H9 (cell line): Measurements from ENCODE around the gene SPIN1. TPM values are rescaled to one million over a fixed set of nuclear protein-coding genes. Genes with fewer than 3 reads are reported as not detected.

ENCODE experiments used
- DNase-seq: peaks from one replicate; pipeline ENCODE4 v3.0.0-alpha.2; 2017
- H2AFZ ChIP-seq: one replicate; pipeline ENCODE4 v1.6.1; 2013; ENCODE audit warnings: mild to moderate bottlenecking, low read length, control low read depth, moderate library complexity
- H2AK5ac ChIP-seq: 2 replicates; pipeline ENCODE4 v1.6.1; 2013; ENCODE audit warnings: low read length, control low read depth, mixed read lengths; ENCODE audit not compliant: insufficient read length
- H2BK120ac ChIP-seq: one replicate; pipeline ENCODE4 v1.6.1; 2013; ENCODE audit warnings: low read depth, mild to moderate bottlenecking, low read length, control low read depth, inconsistent platforms; ENCODE audit not compliant: poor library complexity, severe bottlenecking
- H2BK12ac ChIP-seq: 2 replicates; pipeline ENCODE4 v1.6.1; 2013; ENCODE audit warnings: low read length, control low read depth, mixed read lengths, low read depth; ENCODE audit not compliant: insufficient read length
- H2BK15ac ChIP-seq: 2 replicates; pipeline ENCODE4 v1.6.1; 2013; ENCODE audit warnings: low read depth, low read length, control low read depth
- H2BK20ac ChIP-seq: one replicate; pipeline ENCODE4 v1.6.1; 2013; ENCODE audit warnings: low read depth, mild to moderate bottlenecking, low read length, control low read depth, inconsistent platforms; ENCODE audit not compliant: poor library complexity, severe bottlenecking
- H2BK5ac ChIP-seq: 2 replicates; pipeline ENCODE4 v1.6.1; 2013; ENCODE audit warnings: low read length, control low read depth, mixed read lengths; ENCODE audit not compliant: insufficient read length
- H3K14ac ChIP-seq: 2 replicates; pipeline ENCODE4 v1.6.1; 2013; ENCODE audit warnings: low read length, control low read depth; ENCODE audit not compliant: insufficient read depth
- H3K18ac ChIP-seq: 2 replicates; pipeline ENCODE4 v1.6.1; 2013; ENCODE audit warnings: low read depth, mild to moderate bottlenecking, mixed read lengths, low read length, control low read depth; ENCODE audit not compliant: insufficient read length
- H3K23ac ChIP-seq: 2 replicates; pipeline ENCODE4 v1.6.1; 2013; ENCODE audit warnings: low read length, control low read depth, mixed read lengths, low read depth; ENCODE audit not compliant: insufficient read length
- H3K23me2 ChIP-seq: 2 replicates; pipeline ENCODE4 v1.6.1; 2013; ENCODE audit warnings: low read depth, mild to moderate bottlenecking, mixed read lengths, low read length, control low read depth; ENCODE audit not compliant: insufficient read length, poor library complexity, severe bottlenecking
- H3K27ac ChIP-seq: 2 replicates; pipeline ENCODE4 v1.5.1; 2013; ENCODE audit warnings: low read length, control low read depth, mixed read lengths, low read depth; ENCODE audit not compliant: insufficient read length
- H3K27me3 ChIP-seq: 2 replicates; pipeline ENCODE4 v1.6.1; 2013; ENCODE audit warnings: low read length, control low read depth, inconsistent platforms; ENCODE audit not compliant: insufficient read depth
- H3K4ac ChIP-seq: 2 replicates; pipeline ENCODE4 v1.6.1; 2013; ENCODE audit warnings: low read depth, mild to moderate bottlenecking, control low read depth, inconsistent platforms, low read length, moderate library complexity
- H3K4me1 ChIP-seq: 2 replicates; pipeline ENCODE4 v1.6.1; 2013; ENCODE audit warnings: low read length, control low read depth, inconsistent platforms; ENCODE audit not compliant: insufficient read depth
- H3K4me2 ChIP-seq: 2 replicates; pipeline ENCODE4 v1.6.1; 2013; ENCODE audit warnings: low read length, control low read depth, mixed read lengths; ENCODE audit not compliant: insufficient read length, insufficient read depth
- H3K56ac ChIP-seq: 2 replicates; pipeline ENCODE4 v1.6.1; 2013; ENCODE audit warnings: low read depth, mild to moderate bottlenecking, mixed read lengths, low read length, control low read depth; ENCODE audit not compliant: insufficient read length
- H3K79me1 ChIP-seq: 2 replicates; pipeline ENCODE4 v1.6.1; 2013; ENCODE audit warnings: low read depth, mild to moderate bottlenecking, moderate library complexity, low read length, control low read depth, inconsistent platforms; ENCODE audit not compliant: insufficient read depth, poor library complexity, severe bottlenecking
- H3K79me2 ChIP-seq: 2 replicates; pipeline ENCODE4 v1.6.1; 2013; ENCODE audit warnings: low read length, control low read depth, inconsistent platforms; ENCODE audit not compliant: insufficient read depth
- H3K9ac ChIP-seq: 2 replicates; pipeline ENCODE4 v1.6.1; 2013; ENCODE audit warnings: low read length, control low read depth, mixed read lengths; ENCODE audit not compliant: insufficient read length; ENCODE audit errors: extremely low read depth
- H3K9me3 ChIP-seq: one replicate; pipeline ENCODE4 v1.6.1; 2013; ENCODE audit warnings: low read depth, low read length, inconsistent platforms; ENCODE audit not compliant: control insufficient read depth
- H3T11ph ChIP-seq: one replicate; pipeline ENCODE4 v1.6.1; 2013; ENCODE audit warnings: mild to moderate bottlenecking, low read length, control low read depth, inconsistent platforms
- H4K20me1 ChIP-seq: one replicate; pipeline ENCODE4 v1.6.1; 2013; ENCODE audit not compliant: control insufficient read depth, insufficient read length, insufficient read depth
- H4K5ac ChIP-seq: 2 replicates; pipeline ENCODE4 v1.6.1; 2013; ENCODE audit warnings: low read depth, mild to moderate bottlenecking, mixed read lengths, low read length, control low read depth; ENCODE audit not compliant: insufficient read length
- H4K8ac ChIP-seq: replicated peaks from 2 replicates; pipeline ENCODE4 v1.6.1; 2013; ENCODE audit warnings: low read length, control low read depth, mixed read lengths, low read depth; ENCODE audit not compliant: insufficient read length
- H4K91ac ChIP-seq: 2 replicates; pipeline ENCODE4 v1.6.1; 2013; ENCODE audit warnings: low read depth, mild to moderate bottlenecking, moderate library complexity, mixed read lengths, low read length, control low read depth; ENCODE audit not compliant: insufficient read length
- H3K27ac Mint-ChIP-seq, 3 experiments: 2 replicates in 2 of 3; 3 replicates in 1 of 3; pipeline ENCODE4 v1.8.0; 2020 to 2021; ENCODE audit warnings: mixed read lengths in 3 of 3, mild to moderate bottlenecking in 1 of 3, moderate library complexity in 1 of 3
- H3K27me3 Mint-ChIP-seq: 2 replicates; pipeline ENCODE4 v1.8.0; 2021; ENCODE audit warnings: low read depth, mild to moderate bottlenecking, moderate library complexity, mixed read lengths
- H3K36me3 Mint-ChIP-seq, 3 experiments: 2 replicates in 2 of 3; 3 replicates in 1 of 3; pipeline ENCODE4 v1.8.0; 2020 to 2021; ENCODE audit warnings: low read depth in 3 of 3, mixed read lengths in 3 of 3; ENCODE audit not compliant: insufficient read depth in 1 of 3
- H3K4me1 Mint-ChIP-seq, 2 experiments: 2 replicates each; pipeline ENCODE4 v1.8.0; 2020; ENCODE audit warnings: mixed read lengths in 2 of 2
- H3K4me3 Mint-ChIP-seq, 2 experiments: 2 replicates in 1 of 2; 3 replicates in 1 of 2; pipeline ENCODE4 v1.8.0; 2020 to 2021; ENCODE audit warnings: mild to moderate bottlenecking in 2 of 2, mixed read lengths in 2 of 2, moderate library complexity in 1 of 2
- H3K9me3 Mint-ChIP-seq, 2 experiments: 2 replicates in 1 of 2; 3 replicates in 1 of 2; pipeline ENCODE4 v1.8.0; 2020; ENCODE audit warnings: mild to moderate bottlenecking in 2 of 2, mixed read lengths in 2 of 2, moderate library complexity in 1 of 2
- CTCF ChIP-seq: fragments of 200-600 bp; sonication (generic); conservative IDR thresholded peaks from 3 replicates; pipeline ENCODE4 v1.8.0; 2021; ENCODE audit warnings: antibody characterized with exemption, mild to moderate bottlenecking
- WGBS: extraction: QIAGEN DNeasy Blood & Tissue Kit; methylation state at CpG from one replicate; pipeline ENCODE4 v1.1.7; 2013; ENCODE audit warnings: missing lambda C conversion rate, low lambda C conversion rate, mixed read lengths; ENCODE audit not compliant: insufficient read length; ENCODE audit errors: extremely low coverage; 5-methylcytosine and 5-hydroxymethylcytosine counted together
- total RNA-seq: library from RNA; stranded (reverse); gene quantifications from 2 replicates; pipeline ENCODE4 v1.2.1, GENCODE V29; 2021

The SPIN1 gene
- total RNA-seq, 1 experiment from 2014 or later: 136 TPM

- peaks cover 20 to 27% of the 10 kb centered on the region in 2 experiments for H3K4me1 Mint-ChIP-seq
- Histone ChIP-seq H3K9me3 (peaks cover 14% of the 10 kb centered on the region), H4K91ac (no peak overlapping the region), H3K4ac (no peak overlapping the region), H2BK15ac (no peak overlapping the region), H3K4me2 (no peak overlapping the region), H2AK5ac (no peak overlapping the region), H3T11ph (no peak overlapping the region), H3K56ac (no peak overlapping the region), H3K27me3 (no peaks in the 10 kb centered on the region), H3K79me2 (peaks cover 52% of the 10 kb centered on the region; the same call in 1 of the 2 replicates), H4K5ac (no peak overlapping the region), H2AFZ (no peak overlapping the region), H2BK5ac (no peak overlapping the region), H3K27ac (no peak overlapping the region), H4K8ac (no peak overlapping the region), H3K4me1 (peaks cover 3% of the 10 kb centered on the region; the same call in 1 of the 2 replicates), H3K14ac (no peak overlapping the region), H3K23ac (no peak overlapping the region), H2BK12ac (no peak overlapping the region), H2BK20ac (no peak overlapping the region), H2BK120ac (no peak overlapping the region), H3K18ac (no peak overlapping the region), H3K9ac (no peak overlapping the region), H3K23me2 (no peaks in the 10 kb centered on the region), H3K79me1 (peaks cover 12% of the 10 kb centered on the region), H4K20me1 (no peaks in the 10 kb centered on the region)
- H3K4me3 Mint-ChIP-seq: no peak overlapping the region
- WGBS: no CpG with 5 or more reads among the region's 2 CpGs
- no peak for TF ChIP-seq CTCF
- H3K36me3 Mint-ChIP-seq: peaks cover 67 to 81% (median 73%) of the 10 kb centered on the region in 3 experiments
- H3K27me3 Mint-ChIP-seq: no peaks in the 10 kb centered on the region
- DNase-seq: no peak
- peaks cover 39 to 51% of the 10 kb centered on the region in 2 experiments for H3K9me3 Mint-ChIP-seq
- no peak overlapping the region for H3K27ac Mint-ChIP-seq
Observed at GRCh38 chr9:88414298-88414697, 26.1 kb downstream of the SPIN1 start.
